ENCODE results near the gene CMKLR1. TPM values are rescaled to one million over a fixed set of nuclear protein-coding genes. Genes with fewer than 3 reads are reported as not detected.

CMKLR1 gene
- total and polyA plus RNA-seq, 2 donors (not counting 1 experiment from before 2014, with no cell fraction given): 0.82 TPM; not detected in 1

DNA sequence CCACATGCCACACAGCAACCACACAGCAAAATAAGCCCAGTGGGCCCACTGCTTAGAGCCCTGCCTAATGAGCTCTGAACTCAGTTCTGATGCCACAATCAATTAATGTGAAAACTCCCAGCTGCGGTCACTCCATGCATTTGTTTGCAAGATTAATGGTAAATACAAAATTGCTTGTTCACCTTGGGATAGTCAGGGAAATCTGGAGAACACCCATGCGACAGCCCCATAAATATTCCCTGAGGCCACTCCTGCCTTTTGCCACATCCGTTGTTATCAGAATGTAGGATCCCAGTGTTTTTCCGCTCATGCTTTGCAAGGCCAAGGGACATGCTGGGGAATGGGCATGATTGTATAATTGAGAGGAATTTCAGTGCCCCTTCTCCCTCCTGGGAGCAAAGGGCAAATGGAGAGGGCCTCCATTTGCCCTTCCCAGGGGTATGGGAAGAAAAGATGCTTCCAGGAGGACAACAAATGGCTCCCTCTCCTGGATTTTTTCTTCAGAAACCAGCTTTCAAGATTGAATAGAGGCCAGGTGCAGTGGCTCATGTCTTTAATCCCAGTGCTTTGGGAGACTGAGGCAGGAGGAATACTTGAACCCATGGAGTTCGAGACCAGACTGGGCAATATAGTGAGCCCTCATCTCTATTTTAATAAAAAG lies 30.8 kb upstream of the CMKLR1 start:
- Histone ChIP-seq H2AFZ (ENCODE audit: low read length) (no peak overlapping the region), H3K27me3 (ENCODE audit: control insufficient read depth, insufficient read depth, low read length) (no peaks in the 10 kb centered on the region), H3K79me2 (ENCODE audit: control insufficient read depth, insufficient read depth, low read length) (no peaks in the 10 kb centered on the region)

DNA sequence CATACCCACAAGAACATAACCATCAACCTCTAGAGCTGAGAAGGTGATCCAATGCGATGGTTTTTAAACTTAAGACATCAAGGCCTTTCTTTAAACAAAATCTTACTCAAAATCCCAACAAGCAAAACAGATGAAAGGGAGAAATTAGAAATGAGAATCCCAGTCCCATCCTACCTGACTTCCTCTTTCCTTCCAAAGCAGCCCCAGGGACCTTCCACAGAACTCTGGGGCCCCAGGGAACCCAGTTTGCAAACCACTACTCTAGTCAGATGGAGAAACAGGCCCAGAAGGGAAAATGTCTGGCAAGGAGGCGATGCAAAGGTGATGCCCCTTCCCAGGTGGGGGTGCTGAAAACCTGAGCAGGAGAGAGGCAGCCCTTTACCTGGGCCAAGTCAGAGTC lies 29.0 kb upstream of the CMKLR1 start:
- Histone ChIP-seq H3K36me3 (ENCODE audit: control insufficient read depth, insufficient read depth, low read length) (no peaks in the 10 kb centered on the region), H3K4me3 (replicated peaks in 1 of 4; ENCODE audit: control extremely low read depth in 1 of 4, insufficient read depth in 1 of 4, low read depth in 3 of 4, low read length in 4 of 4) (no peak overlapping the region), H3K9me3 (ENCODE audit: control insufficient read depth, insufficient read depth, low read depth, low read length) (no peaks in the 10 kb centered on the region), H3K4me2 (ENCODE audit: extremely low read depth, insufficient read depth, low read length) (no peak overlapping the region), H3K9ac (ENCODE audit: insufficient read depth, low read length) (no peak overlapping the region), H2AFZ (ENCODE audit: low read length) (no peak overlapping the region), H4K20me1 (ENCODE audit: control insufficient read depth, extremely low read depth, insufficient read depth, low read length) (no peaks in the 10 kb centered on the region), H3K27me3 (ENCODE audit: control insufficient read depth, insufficient read depth, low read length) (no peaks in the 10 kb centered on the region), H3K4me1 (ENCODE audit: control insufficient read depth, extremely low read depth, insufficient read depth, low read length) (no peaks in the 10 kb centered on the region), H3K27ac (ENCODE audit: insufficient read depth, low read length) (no peak overlapping the region), H3K79me2 (ENCODE audit: control insufficient read depth, insufficient read depth, low read length) (no peaks in the 10 kb centered on the region)
- DNase-seq (ENCODE audit: low read depth in 2 of 2): no peak
- TF ChIP-seq EZH2 (IDR thresholded peaks at IDR 0.05; ENCODE audit: low read length, missing control alignments): no peak
- TF ChIP-seq, protein P1, sequence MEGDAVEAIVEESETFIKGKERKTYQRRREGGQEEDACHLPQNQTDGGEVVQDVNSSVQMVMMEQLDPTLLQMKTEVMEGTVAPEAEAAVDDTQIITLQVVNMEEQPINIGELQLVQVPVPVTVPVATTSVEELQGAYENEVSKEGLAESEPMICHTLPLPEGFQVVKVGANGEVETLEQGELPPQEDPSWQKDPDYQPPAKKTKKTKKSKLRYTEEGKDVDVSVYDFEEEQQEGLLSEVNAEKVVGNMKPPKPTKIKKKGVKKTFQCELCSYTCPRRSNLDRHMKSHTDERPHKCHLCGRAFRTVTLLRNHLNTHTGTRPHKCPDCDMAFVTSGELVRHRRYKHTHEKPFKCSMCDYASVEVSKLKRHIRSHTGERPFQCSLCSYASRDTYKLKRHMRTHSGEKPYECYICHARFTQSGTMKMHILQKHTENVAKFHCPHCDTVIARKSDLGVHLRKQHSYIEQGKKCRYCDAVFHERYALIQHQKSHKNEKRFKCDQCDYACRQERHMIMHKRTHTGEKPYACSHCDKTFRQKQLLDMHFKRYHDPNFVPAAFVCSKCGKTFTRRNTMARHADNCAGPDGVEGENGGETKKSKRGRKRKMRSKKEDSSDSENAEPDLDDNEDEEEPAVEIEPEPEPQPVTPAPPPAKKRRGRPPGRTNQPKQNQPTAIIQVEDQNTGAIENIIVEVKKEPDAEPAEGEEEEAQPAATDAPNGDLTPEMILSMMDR (conservative IDR thresholded peaks at IDR 0.05 in 1 of 2, IDR thresholded peaks at IDR 0.05 in 1 of 2; ENCODE audit: low read depth in 1 of 2, low read length in 2 of 2): no peak

More for the DNA sequence above, 30.8 kb upstream of the CMKLR1 start:
- H3K27ac ChIP-seq (ENCODE audit: insufficient read depth, low read length): no peak overlapping the region
- H3K36me3 ChIP-seq (ENCODE audit: control insufficient read depth, insufficient read depth, low read length): no peaks in the 10 kb centered on the region
- no peak overlapping the region for H3K4me2 ChIP-seq (ENCODE audit: extremely low read depth, insufficient read depth, low read length)
- TF ChIP-seq, protein P1 (conservative IDR thresholded peaks at IDR 0.05 in 1 of 2, IDR thresholded peaks at IDR 0.05 in 1 of 2; ENCODE audit: low read depth in 1 of 2, low read length in 2 of 2): no peak
- no peak for TF ChIP-seq EZH2 (IDR thresholded peaks at IDR 0.05; ENCODE audit: low read length, missing control alignments)
- H4K20me1 ChIP-seq (ENCODE audit: control insufficient read depth, extremely low read depth, insufficient read depth, low read length): no peaks in the 10 kb centered on the region
- H3K4me1 ChIP-seq (ENCODE audit: control insufficient read depth, extremely low read depth, insufficient read depth, low read length): no peaks in the 10 kb centered on the region
- DNase-seq (ENCODE audit: low read depth in 2 of 2): no peak
- no peak overlapping the region for H3K4me3 ChIP-seq (replicated peaks in 1 of 4; ENCODE audit: control extremely low read depth in 1 of 4, insufficient read depth in 1 of 4, low read depth in 3 of 4, low read length in 4 of 4)
- H3K9me3 ChIP-seq (ENCODE audit: control insufficient read depth, insufficient read depth, low read depth, low read length): no peaks in the 10 kb centered on the region
- no peak overlapping the region for H3K9ac ChIP-seq (ENCODE audit: insufficient read depth, low read length)

DNA sequence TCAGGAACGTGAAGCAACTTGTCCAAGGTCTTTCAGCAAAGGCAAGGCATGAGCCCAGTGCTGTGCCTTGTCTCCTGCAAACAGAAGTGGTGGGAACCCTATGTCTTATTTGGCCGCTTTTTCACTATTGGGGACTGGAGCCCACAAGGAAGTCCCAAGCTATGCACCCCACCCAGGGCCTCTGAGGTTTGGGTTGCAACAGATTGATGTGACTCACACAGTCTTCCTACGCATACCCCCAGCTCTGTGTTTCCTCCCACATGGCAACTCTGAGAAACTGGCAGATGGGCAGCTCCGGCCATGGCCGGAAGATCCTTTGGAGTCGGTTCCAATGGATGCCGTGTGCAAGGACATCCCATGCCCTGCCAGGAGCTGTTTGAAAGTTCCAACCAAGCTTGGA lies 28.3 kb upstream of the CMKLR1 start:
- H3K79me2 ChIP-seq (ENCODE audit: control insufficient read depth, insufficient read depth, low read length): no peaks in the 10 kb centered on the region
- no peaks in the 10 kb centered on the region for H3K27me3 ChIP-seq (ENCODE audit: control insufficient read depth, insufficient read depth, low read length)
- no peak overlapping the region for H3K4me2 ChIP-seq (ENCODE audit: extremely low read depth, insufficient read depth, low read length)
- no peak overlapping the region for H3K4me3 ChIP-seq (replicated peaks in 1 of 4; ENCODE audit: control extremely low read depth in 1 of 4, insufficient read depth in 1 of 4, low read depth in 3 of 4, low read length in 4 of 4)
- TF ChIP-seq, protein P1 (conservative IDR thresholded peaks at IDR 0.05 in 1 of 2, IDR thresholded peaks at IDR 0.05 in 1 of 2; ENCODE audit: low read depth in 1 of 2, low read length in 2 of 2): no peak
- no peak for TF ChIP-seq EZH2 (IDR thresholded peaks at IDR 0.05; ENCODE audit: low read length, missing control alignments)
- H3K27ac ChIP-seq (ENCODE audit: insufficient read depth, low read length): no peak overlapping the region
- peak in 1 of 2 donors; percentile 33 for DNase-seq (ENCODE audit: low read depth in 2 of 2)
- H3K36me3 ChIP-seq (ENCODE audit: control insufficient read depth, insufficient read depth, low read length): no peaks in the 10 kb centered on the region
- H3K4me1 ChIP-seq (ENCODE audit: control insufficient read depth, extremely low read depth, insufficient read depth, low read length): no peaks in the 10 kb centered on the region
- no peaks in the 10 kb centered on the region for H3K9me3 ChIP-seq (ENCODE audit: control insufficient read depth, insufficient read depth, low read depth, low read length)
- H2AFZ ChIP-seq (ENCODE audit: low read length): no peak overlapping the region
- no peak overlapping the region for H3K9ac ChIP-seq (ENCODE audit: insufficient read depth, low read length)
- no peaks in the 10 kb centered on the region for H4K20me1 ChIP-seq (ENCODE audit: control insufficient read depth, extremely low read depth, insufficient read depth, low read length)

All from fibroblast of lung (primary cell).